ENCODE results near the gene HDAC4. TPM values are rescaled to one million over a fixed set of nuclear protein-coding genes. Genes with fewer than 3 reads are reported as not detected.

The HDAC4 gene
- total and polyA plus RNA-seq, 2 of the 4 experiments (the other 2 are of a cell fraction) = 4.1 to 7.2 TPM

GRCh38 chr2:239013678-239013976 is 387.2 kb downstream of the HDAC4 start:
- Histone ChIP-seq H4K8ac (ENCODE audit: low read depth in 2 of 2, low read length in 2 of 2) (no peak overlapping the region), H3K14ac (replicated peaks; ENCODE audit: low read depth, low read length) (no peak overlapping the region), H2BK120ac (ENCODE audit: low read depth, low read length) (no peak overlapping the region), H2BK20ac (ENCODE audit: low read depth, low read length) (no peak overlapping the region), H3K4me1 (ENCODE audit: control insufficient read depth, insufficient read depth, low read length) (no peaks in the 10 kb centered on the region), H2AFZ (replicated peaks; ENCODE audit: low read length, poor library complexity) (no peak overlapping the region), H3K36me3 (ENCODE audit: control insufficient read depth, insufficient read depth, low read length) (no peaks in the 10 kb centered on the region), H3K9ac (ENCODE audit: low read depth, low read length) (no peak overlapping the region), H3K18ac (ENCODE audit: low read depth, low read length) (no peak overlapping the region), H3K27ac (ENCODE audit: insufficient read depth, low read length) (no peak overlapping the region), H3K79me1 (ENCODE audit: low read depth in 1 of 2, low read length in 2 of 2) (no peaks in the 10 kb centered on the region), H3K4ac (ENCODE audit: low read depth, low read length) (no peak overlapping the region), H4K20me1 (ENCODE audit: insufficient read depth, low read length) (no peaks in the 10 kb centered on the region), H3K23ac (ENCODE audit: low read depth, low read length) (no peak overlapping the region), H2AK9ac (replicated peaks; ENCODE audit: low read depth, low read length, poor library complexity) (no peak overlapping the region), H3K4me2 (ENCODE audit: low read depth, low read length) (no peak overlapping the region), H3K9me3 (ENCODE audit: control insufficient read depth, insufficient read depth, low read length) (no peaks in the 10 kb centered on the region), H3K4me3 (ENCODE audit: insufficient read depth, low read depth, low read length) (no peak overlapping the region), H4K91ac (ENCODE audit: insufficient read depth, low read depth, low read length) (no peak overlapping the region), H2BK15ac (ENCODE audit: low read depth, low read length) (no peak overlapping the region), H2BK5ac (ENCODE audit: low read depth, low read length, poor library complexity, severe bottlenecking) (no peak overlapping the region), H3K9me1 (ENCODE audit: insufficient read depth, low read length) (no peaks in the 10 kb centered on the region), H3K27me3 (ENCODE audit: control insufficient read depth, insufficient read depth, low read length) (peaks cover 55% of the 10 kb centered on the region), H4K5ac (ENCODE audit: low read depth, low read length) (no peak overlapping the region), H3K56ac (ENCODE audit: extremely low read depth, insufficient read depth, low read length) (no peak overlapping the region), H2AK5ac (ENCODE audit: low read depth, low read length) (no peak overlapping the region)
- DNase-seq = no peak
- TF ChIP-seq BHLHE40 (IDR thresholded peaks at IDR 0.05; ENCODE audit: low read depth, low read length) = no peak
- no peak for TF ChIP-seq RCOR1 (IDR thresholded peaks at IDR 0.05; ENCODE audit: insufficient replicate concordance, low read length)
- no peak for TF ChIP-seq RFX5 (IDR thresholded peaks at IDR 0.05; ENCODE audit: low read depth, low read length)
- TF ChIP-seq SMC3 (IDR thresholded peaks at IDR 0.05; ENCODE audit: low read depth, low read length) = no peak
- TF ChIP-seq POLR2A (IDR thresholded peaks at IDR 0.05; ENCODE audit: low read depth, low read length) = no peak
- no peak for TF ChIP-seq ELK1 (IDR thresholded peaks at IDR 0.05; ENCODE audit: borderline replicate concordance, low read depth, low read length)
- TF ChIP-seq MAZ (IDR thresholded peaks at IDR 0.05; ENCODE audit: borderline replicate concordance, low read depth, low read length) = no peak
- TF ChIP-seq FOS (IDR thresholded peaks at IDR 0.05; ENCODE audit: low read depth, low read length) = no peak
- TF ChIP-seq MXI1 (IDR thresholded peaks at IDR 0.05; ENCODE audit: borderline replicate concordance, low read depth, low read length) = no peak
- TF ChIP-seq CTCF (conservative IDR thresholded peaks at IDR 0.05; ENCODE audit: low read depth, low read length) = no peak
- no peak for TF ChIP-seq CHD1 (IDR thresholded peaks at IDR 0.05; ENCODE audit: low read depth, low read length)
- no peak for TF ChIP-seq RAD21 (IDR thresholded peaks at IDR 0.05; ENCODE audit: low read length)
- no peak for TF ChIP-seq MAFK (IDR thresholded peaks at IDR 0.05; ENCODE audit: low read depth, low read length)
- POLR2A ChIA-PET (ENCODE audit: unreplicated experiment) = no interaction called here
- CTCF ChIA-PET = no interaction called here
- no peak for ATAC-seq (ENCODE audit: low read depth)
- in situ Hi-C loops (cut with MboI; ENCODE audit: low sequenced_read_pairs) (no loop called here), dilution Hi-C loops (cut with HindIII; ENCODE audit: low sequenced_read_pairs, unreplicated experiment) (no loop called here), intact Hi-C loops (cut with micrococcal nuclease) (no loop called here)
- BruUV-seq (replicated peaks) = no TSS peak
- WGBS, 2 experiments (ENCODE audit: extremely low coverage in 2 of 2, insufficient read length in 1 of 2) = no CpG with 5 or more reads among the region's 6 CpGs

Measured in IMR-90 (cell line).